ENCODE measurements around the gene SLC25A34.

The SLC25A34 gene

DNA sequence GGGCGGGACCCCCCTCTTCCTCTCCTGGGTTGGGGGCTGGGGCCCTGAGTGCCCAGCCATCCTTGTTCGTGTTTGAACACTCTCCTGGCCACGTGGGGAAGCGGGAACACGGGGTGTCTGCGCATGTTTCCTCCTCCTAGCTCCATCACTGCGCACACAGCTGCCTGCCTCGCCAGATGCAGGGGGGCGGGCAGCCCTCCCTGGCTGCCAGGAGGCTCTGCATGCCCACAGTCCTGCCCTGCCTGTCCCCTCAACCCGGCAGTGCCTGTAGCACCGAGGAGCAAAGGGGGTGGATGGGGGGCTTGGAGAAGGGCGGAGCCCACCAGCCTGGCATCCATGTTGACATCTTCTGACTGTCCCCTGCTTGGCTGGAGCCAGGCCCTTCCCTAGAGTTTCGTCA is 1.8 kb upstream of the SLC25A34 start:
- DNase-seq: no peak

DNA sequence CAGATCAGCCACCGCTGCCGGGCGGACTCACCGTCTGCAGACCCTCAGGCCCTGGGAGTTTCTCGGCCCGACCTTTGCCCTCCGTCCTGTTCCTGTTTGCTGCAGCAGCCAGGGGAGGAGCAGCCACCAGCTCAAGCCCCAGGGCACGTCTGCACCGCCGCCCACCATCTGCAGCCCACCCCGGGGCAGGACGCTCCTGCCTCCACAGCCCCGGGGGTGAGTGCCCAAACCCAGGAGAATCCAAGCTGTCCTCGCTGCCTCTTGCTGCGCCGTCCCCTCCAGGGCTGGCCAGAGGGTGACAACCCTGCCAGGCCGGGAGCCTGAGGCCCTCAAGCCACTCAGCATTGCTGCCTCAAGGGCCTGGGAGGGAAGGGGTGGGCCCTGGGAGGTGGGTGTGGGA is 1.2 kb upstream of the SLC25A34 start:
- DNase-seq: no peak

DNA sequence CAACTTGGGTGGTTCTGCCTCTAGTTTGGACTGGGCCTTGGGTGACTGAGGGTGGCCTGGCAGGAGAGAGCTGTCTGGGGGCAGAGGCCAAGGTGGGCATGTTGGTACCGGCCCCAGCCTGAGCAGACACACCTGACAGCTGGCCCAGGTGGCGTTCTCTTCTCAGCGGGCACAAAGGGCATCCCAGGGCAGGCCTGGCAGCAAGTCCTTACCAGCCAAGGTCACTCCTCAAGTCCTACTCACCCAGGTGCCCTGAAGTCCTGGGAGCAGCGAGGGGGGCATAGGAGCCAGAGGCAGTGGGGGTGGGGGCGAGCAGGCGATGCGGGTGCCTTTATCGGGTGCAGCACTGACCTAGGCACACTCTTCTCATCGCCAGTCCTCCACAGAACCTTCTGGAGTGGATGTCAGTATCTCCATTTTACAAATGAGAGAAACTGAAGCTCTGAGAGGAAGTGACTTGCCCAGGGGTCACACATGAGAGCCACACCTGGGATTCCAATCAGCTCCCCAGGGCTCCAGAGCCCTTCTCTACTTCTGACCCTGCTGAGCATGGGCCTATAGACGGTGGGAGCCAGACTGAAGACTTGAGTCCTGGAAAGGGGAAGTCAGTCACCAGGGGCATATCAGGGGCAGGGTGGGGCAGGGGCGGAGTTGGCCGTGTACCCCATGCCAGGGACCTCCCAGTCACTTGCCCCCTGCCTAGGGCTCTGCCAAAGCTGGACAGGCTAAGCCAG is 587 bp upstream of the SLC25A34 start:
- DNase-seq: no peak

DNA sequence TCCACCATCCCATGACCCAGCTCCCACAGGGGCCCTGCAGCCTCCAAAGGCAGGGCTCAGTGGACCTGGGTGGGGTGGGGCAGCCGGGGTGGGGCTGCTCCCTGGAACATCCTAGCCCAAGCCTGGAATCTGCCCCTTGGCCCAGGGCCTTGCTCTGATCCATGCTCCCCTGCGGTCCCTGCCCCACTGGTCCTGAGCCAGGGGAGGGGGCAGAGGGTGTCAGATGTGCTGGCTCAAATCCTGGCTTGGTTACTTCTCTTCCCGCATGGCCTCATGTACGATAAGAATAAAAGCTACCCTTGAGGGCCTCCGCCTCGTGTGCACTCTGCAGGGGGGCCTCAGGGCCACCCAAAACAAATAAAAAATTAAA is 819 bp downstream of the SLC25A34 start:
- DNase-seq: no peak

DNA sequence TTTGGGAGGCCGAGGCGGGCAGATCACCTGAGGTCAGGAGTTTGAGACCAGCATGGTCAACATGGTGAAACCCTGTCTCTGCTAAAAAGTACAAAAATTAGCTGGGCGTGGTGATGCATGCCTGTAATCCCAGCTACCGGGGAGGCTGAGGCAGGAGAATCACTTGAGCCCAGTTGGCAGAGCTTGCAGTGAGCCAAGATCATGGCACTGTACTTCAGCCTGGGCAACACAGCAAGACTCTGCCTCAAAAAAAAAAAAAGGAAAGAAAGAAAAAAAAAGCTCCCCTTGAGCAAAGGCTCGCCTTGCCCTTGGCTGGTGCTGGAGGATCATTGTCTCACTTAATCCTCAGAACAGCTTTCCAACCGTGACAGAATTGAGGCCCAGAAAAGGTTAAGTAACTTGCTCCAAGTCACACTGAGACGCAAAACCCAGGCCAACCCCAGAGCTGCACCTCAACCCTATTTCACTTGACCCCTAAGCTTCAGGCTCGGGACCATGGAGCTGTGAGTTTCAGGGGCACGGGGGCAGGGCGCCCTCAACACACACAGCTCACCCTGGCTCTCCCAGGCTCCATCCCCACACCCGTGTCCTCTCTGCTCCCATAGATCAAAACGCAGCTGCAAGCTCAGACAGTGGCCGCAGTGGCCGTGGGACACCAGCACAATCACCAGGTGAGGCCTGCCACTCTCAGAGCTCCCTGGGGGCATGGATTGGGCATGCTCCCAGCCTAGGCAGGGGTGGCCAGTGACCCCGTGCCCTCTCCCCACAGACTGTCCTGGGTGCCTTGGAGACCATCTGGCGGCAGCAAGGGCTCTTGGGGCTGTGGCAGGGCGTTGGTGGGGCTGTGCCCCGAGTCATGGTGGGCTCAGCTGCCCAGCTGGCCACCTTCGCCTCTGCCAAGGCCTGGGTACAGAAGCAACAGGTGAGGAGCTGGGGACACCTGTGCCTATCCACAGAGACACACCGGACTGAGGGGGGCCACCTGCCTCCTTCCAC is 1.6 kb downstream of the SLC25A34 start:
- no peak for DNase-seq

DNA sequence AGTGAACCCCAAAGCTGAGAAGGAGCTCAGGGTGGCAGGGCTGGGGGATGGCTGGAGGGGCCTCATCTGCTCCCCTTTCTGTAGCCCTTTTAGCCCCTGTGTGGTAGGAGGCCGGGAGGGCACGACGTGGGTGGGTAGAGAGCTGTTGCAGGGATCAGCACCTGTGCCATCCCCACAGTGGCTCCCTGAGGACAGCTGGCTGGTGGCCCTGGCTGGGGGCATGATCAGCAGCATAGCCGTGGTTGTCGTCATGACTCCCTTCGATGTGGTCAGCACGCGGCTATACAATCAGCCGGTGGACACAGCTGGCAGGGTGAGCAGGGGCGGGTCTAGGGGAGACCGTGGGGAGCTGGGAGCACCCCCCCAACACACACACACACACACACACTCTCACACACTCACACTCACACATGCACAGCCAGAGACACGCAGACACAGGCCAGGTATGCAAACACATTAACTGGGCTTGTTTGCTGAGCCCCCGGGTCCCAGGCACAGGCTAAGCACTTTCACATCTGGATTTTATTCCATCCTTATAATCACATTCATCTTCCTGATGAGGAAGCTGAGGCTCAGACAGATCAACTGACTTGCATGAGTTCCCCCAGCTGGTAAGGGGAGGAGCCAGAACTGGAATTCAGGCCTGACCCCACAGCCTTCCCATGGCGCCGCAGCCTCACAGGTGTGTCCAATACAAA is 2.5 kb downstream of the SLC25A34 start:
- no peak for DNase-seq

DNA sequence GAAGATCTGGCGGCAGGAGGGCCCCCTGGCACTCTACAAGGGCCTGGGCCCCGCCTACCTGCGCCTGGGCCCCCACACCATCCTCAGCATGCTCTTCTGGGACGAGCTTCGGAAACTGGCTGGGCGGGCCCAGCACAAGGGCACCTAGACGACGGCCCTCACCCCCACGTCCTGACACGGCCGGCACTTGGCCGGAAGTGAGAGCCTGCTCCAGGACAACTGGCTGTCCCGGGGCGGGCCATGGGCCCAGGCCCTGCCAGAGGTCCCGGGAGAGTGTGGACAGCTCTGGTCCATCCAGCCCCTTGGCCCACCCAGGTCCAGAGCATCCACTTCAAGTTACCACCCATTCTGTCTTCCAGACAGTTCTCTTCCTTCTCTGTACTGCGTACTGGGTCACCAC is 3.2 kb downstream of the SLC25A34 start:
- DNase-seq: no peak

DNA sequence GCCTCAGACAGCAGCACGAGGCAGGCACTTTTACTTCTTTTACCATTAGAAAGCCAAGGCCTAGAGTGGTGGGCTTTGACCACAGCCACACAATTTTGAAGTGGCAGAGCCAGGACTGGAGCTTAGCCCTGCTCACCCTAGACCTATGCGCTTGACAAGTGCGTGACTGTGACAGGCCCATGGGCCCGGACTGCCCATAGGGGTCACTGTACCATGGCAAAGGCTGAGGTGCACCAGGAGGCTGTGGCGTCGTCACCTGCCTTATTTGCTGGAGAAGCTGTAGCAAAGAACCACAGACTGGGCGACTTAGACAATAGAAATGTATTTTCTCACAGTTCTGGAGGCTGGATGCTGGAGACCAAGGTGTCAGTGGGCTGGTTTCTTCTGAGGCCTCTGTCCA is 3.7 kb downstream of the SLC25A34 start:
- DNase-seq: no peak

DNA sequence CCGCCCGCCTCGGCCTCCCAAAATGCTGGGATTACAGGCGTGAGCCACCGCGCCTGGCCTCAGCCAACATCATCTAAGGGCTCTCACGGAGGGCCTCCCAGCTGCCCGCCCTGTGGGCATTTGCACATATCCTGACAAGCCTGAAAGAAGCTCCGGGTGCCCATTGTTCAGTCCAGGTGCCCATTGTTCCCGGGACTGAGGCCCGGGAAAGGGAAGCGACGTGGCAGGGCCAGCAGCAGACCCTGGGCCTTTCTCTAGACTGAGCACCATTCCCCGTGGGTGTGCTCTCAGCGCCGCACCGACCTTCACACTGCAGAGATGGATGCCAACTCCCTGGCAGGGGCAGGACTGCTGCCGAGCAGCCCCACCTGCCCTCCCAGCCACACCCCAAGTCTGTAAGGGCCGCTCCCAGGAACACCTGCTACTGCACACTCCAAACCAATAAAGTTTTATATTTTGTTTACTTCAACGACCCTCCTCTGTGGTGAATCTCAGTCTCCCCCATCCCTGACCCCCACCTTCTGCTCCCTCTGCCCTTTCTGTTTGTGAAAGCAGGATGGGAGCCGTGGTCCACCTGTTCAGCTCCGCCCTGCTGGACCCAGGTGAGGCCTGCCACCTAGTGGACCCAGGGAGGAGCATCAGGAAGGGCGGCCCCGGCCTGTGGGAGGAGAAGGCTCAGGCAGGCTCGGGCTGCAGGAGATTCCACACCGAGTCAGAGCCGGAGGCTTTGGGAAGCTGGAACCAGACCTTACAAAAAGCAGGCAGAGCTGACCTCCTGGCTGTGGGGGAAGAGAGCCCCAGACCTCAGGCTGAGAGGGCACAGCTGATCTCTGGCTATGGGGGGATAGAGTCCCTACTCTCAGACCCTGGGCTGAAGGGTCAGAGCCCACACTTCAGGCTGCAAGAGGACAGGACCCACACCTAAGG is 5.1 kb downstream of the SLC25A34 start:
- DNase-seq: peak; percentile 90 to 95

DNA sequence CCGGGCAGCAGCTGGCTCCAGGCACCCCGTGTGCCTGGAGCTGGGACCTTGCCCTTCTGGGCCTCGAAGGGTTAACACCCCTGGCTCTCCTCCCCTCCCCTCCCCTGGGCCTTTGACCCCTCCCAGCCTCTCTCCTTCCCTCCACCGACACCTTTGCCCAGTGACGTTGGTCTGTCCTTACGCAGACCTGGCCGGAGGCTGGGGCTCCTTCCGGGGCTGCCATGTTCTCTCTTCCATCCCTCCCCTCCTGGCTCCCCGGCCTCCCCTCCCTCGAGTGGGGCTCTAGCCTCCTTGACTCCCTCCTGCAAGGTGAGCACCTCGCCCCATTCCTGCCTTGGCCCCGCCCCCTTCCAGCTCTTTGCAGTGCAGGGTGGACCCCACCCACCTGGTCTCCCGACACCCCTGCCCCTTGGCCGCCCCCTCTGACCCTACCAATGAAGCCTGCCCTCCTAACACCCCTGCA is 6.3 kb downstream of the SLC25A34 start, which contains the start of gene TMEM82:
Gene TMEM82, plus strand, starts transcription at position 161 of the 463 bp plus-strand sequence. Its CDS starts 61 bp downstream, at position 222.
- DNase-seq: no peak

DNA sequence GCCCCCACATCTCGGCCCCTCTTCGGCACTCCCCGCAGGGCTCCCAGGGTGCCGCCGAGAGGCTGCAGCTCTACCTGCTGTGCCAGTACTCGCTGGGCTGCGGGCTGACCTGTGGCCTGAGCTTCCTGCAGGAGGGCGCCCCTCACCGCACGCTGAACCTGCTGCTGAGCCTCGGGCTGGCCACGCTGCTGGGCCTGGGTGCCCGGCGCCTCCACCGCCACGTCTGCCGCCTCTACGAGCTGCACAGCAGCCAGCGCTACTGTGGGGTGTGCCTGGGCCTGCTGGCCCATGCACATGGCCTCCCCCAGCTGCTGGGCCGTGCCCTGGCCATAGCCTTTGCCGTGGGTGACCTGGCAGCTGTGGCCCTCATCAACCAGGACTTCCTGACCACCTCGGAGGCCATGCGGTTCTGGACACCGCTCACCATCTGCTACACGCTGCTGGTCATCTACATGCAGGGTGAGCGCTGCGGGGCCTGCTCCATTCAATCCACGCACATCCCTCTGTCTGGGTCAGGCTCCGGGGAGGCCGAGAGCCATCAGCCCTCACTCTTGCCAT is 8.1 kb downstream of the SLC25A34 start:
- no peak for DNase-seq

DNA sequence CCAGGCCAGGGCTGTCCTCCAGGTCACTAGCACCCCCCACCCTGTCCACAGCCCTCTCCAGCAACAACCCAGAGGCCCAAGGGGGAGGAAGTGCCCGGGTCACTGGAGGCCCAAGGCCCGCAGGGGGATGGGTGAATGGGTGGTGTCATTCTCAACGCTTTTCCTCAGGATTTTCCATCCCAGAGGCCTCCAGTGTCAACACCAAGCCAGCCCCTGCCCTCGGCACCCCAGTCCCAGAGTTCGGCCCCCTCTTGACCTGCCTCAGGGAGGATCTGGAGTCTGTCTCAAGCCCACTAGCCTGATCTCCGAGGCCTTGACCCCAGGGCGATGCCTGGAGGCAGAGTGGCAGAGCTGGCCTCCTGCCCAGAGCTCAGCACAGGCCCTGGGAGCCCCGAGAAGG is 11.3 kb downstream of the SLC25A34 start:
- DNase-seq: no peak

DNA sequence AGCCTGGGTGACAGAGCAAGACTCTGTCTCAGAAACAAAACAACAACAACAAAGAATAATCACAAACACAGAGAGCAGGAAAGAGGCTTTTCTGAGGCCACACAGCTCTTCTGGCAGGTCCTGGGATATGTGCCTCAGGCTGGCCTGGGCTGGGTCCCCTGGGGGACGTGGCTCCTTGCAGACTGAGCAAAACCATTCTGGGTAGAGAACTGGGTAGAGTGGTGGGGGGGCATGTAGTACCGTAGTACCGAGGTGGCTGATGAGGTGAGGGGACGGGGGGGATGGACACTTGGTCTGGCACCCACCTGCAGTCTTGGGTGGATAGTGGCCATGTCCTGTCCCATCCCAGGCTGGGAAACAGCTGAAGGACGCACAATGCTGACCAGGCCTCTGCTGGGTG is 12.2 kb downstream of the SLC25A34 start:
- DNase-seq: no peak

DNA sequence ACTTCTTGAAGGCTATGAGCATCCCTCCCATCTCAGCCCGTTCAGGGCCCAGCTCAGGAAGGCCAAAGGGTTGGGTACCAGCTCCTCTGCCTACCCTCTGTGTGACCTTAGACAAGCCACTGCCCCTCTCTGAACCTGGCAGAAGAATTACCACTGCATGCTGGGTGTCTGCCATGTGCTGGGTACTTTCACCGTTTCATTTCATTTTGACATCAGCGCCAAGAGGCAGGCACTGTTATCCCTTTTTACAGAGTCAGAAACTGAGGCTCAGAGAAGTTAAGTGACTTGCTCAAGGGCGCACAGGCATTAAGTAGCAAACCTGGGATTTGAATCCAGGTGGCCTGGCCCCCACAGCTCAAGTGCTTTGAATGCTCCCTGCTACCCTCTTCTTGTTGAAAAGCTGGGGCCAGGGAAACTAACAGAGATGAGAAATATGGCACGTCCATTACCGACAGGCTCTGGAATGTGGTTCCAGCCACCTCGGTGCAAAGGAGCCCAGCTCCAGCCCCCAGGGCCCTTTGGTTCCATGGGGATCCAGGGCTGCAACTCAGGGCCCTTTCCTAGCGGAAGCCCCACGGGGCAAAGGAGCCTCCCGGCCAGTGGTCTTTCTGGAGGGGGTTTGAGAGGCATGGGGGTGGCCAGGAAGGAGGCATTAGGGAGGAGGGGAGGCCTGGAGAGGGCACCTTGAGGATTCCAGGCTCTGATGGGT is 12.8 kb downstream of the SLC25A34 start:
- no peak for DNase-seq

DNA sequence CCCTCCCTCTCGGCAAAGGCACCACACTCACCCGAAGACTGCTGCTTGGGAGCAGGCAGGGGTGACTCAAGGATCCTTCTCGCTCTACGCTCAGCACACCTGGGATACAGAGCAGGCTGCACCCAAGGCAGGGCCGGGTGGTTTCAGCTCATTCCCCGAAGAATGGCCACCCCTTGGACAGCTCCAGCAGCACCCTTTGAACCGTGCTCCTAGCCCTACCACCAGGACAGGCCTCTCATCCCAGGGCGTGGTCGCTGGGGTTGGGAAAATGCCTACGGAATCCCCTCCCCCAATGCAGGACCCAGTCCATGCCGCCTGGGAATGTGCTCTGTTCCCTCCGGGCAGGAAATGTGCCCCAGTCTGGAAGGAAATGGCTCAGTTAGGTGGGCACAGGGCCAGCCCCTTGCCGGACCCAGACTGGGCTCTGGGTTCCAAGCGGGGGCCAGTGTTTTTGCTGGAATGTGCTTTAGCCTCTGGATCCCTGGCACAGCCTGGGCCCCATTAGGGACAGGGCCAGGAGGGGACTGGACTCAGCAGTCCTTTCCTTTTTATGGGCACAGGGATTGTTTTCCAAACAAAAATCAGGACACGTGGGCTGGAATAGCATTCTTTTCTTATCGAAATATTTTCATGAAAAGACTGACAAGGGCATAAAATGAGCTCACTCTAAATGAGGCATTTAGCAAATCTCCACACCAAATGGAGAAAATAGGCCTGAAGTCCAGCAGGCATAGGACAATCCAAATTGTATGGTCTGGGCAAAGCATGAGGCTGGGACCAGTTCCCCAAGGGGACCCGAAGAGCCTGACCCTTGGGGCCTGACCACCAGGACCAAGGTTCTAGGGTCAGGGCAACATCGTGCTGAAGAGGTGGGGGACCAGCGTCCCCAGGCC is 13.6 kb downstream of the SLC25A34 start:
- no peak for DNase-seq

DNA sequence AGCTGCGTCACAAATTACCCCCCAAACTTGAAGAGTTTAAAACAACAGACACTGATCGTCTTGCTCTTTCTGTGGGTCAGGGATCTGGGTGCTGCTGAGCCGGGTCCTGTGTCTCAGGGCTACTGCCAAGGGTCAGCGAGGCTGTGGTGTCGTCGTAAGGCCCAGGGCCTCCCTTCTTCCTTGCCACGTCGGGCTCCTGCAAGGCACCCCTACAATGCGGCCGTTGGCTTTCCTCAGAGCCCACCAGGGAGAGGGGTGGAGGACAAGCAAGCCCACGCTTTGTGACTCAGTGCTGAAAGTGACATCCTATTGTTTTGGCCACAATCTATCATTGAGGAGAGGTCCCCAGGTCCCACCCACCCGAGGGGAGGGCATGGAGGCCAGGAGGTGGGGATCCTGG is 14.9 kb downstream of the SLC25A34 start:
- DNase-seq: no peak

DNA sequence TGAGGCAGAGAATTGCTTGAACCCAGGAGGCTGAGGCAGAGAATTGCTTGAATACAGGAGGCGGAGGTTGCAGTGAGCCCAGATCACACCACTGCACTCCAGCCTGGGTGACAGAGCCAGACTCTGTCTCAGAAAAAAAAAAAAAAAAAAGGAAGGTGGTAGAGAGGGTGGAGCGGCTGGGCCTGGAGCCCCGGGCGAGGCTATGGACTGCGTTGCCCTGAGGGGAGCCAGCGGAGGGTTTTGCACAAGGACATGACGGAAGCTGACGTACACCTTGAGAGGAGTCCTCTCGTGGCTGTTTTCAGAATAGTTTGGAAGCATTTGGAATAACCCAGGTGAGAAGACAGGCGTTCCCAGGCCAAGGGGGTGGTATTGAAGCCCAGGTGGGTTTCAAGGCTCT is 15.7 kb downstream of the SLC25A34 start:
- no peak for DNase-seq

DNA sequence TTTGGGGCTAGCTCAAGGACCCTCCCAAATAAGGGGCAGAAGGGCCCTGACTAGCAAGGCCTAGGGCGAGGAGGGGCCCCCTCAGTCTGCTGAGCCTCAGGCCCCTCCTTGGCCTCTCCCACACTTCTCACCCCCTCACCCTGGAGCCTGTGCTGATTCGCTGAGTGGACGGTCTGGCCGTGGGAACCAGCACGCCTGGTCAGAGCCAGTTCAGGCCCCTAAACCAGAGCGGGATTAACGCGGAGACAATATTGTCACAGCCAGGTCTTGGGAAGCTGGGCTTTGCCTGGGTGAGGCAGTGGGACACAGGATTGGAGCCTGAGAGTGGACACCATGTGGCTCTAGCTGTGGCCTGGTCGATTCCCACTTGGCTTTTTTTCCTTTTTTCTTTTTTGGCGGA is 17.7 kb downstream of the SLC25A34 start:
- no peak for DNase-seq

DNA sequence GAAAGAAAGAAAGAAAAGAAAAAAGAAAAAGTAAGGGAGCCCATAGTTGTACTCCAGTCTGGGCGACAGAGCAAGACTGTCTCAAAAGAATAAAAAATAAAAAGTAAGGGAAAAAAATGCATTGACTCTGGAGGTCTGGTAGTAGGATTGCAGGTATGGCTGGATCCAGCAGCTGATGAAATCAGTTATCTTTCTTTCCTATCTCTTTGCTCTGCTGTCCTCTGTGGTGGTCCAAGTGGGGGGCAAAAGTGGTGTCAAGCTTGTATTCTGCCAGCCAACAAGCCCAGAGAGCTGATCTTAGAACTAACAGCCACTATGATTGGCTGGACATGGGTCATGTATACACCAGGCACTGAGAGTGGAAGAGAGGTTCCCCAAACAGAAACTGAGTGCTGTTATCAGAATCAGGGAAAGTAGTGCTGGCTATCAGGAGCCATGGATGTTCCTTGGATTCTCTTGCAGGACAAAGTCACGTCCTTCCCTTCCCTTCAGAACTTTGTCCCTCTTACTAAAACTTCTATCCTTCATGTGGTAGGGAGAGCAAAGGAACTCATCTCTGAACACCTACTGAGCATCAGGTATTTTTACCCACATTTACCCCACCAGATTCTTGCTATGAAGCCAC is 19.1 kb downstream of the SLC25A34 start:
- no peak for DNase-seq

DNA sequence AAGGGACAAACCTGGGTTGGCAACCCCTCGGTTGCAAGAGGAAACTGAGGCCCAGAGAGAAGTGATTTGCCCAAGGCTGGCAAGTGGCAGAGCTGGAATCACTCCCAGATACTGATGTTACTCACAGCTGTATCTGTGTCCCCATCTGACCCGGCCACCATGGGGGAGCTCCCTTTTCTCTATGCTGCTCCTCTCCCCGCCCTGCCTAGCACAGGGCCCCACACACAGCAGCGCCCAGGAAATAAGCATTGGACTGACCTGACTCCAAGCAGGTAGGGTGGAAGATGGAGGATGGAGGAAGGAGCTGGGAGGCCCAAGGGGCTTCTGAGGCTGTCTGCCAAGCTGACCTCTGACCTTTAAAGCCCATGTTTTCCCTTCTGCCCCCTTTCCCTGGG is 19.6 kb downstream of the SLC25A34 start:
- no peak for DNase-seq

Data from NCI-H2081 (cell line).